Measurements from ENCODE around the gene HCRTR1. TPM values are rescaled to one million over a fixed set of nuclear protein-coding genes. Genes with fewer than 3 reads are reported as not detected.

HCRTR1 gene
- total and polyA plus RNA-seq, 7 donors = 0.03 TPM; not detected in 6

DNA sequence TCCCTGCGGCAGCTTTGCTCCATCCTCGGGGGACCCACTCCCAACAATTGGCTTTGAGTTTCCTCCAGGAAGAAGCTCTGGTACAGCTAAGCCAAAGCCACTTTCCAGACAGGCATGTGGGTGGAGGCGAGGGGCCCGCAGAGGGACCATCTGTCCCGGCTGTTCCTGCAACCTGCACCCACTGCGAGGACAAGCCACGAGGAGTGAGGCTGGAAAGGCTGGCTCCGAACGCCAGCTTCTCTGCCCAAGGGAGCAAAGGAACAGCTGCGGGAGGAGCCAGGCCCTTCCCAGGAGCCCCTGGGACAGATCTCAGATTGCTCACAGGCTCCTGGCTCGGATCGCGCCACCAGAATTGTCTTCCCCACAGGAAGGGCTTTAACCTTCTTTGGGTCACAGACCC, 55.5 kb downstream of the HCRTR1 start:
- H3K4me1 ChIP-seq = peaks cover 0 to 90% (median 75%) of the 10 kb centered on the region in 4 donors
- no peaks in the 10 kb centered on the region for H3K27me3 ChIP-seq
- TF ChIP-seq POLR2A (IDR thresholded peaks at IDR 0.05) (no peak), EP300 (IDR thresholded peaks at IDR 0.05) (no peak), POLR2AphosphoS5 (IDR thresholded peaks at IDR 0.05) (no peak)
- TF ChIP-seq, protein P1, sequence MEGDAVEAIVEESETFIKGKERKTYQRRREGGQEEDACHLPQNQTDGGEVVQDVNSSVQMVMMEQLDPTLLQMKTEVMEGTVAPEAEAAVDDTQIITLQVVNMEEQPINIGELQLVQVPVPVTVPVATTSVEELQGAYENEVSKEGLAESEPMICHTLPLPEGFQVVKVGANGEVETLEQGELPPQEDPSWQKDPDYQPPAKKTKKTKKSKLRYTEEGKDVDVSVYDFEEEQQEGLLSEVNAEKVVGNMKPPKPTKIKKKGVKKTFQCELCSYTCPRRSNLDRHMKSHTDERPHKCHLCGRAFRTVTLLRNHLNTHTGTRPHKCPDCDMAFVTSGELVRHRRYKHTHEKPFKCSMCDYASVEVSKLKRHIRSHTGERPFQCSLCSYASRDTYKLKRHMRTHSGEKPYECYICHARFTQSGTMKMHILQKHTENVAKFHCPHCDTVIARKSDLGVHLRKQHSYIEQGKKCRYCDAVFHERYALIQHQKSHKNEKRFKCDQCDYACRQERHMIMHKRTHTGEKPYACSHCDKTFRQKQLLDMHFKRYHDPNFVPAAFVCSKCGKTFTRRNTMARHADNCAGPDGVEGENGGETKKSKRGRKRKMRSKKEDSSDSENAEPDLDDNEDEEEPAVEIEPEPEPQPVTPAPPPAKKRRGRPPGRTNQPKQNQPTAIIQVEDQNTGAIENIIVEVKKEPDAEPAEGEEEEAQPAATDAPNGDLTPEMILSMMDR (IDR thresholded peaks at IDR 0.05) = no peak
- H3K27ac ChIP-seq = peak overlapping the region; percentile 28 to 82 (median 79)
- WGBS, 2 donors = 75 to 89% methylated on average over 13 of the region's 13 CpGs
- intact Hi-C loops (cut with DNase I) = no loop called here
- no peaks in the 10 kb centered on the region for H3K9me3 ChIP-seq
- peak; percentile 83 for DNase-seq
- H3K4me3 ChIP-seq = no peak overlapping the region
- H3K36me3 ChIP-seq = peaks cover 0 to 18% (median 3%) of the 10 kb centered on the region in 4 donors

DNA sequence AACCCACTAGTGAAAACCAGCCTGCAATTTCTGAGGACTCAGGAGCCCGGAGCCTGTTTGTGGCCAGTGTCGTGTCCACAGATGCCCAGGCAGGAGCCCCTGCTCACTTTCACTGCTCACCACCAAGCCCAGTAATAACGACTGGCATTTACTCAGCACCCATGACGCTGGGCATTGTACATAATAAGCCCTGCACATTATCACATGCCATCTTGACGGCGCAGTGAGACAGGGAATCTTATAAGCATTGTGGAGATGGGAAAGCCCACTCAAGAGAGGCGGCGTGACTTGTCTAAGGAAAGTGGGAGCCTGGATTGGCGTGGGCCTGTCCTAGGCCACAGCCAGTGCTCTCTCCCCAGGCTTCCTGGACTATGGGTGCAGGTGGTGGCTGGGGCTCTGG, 55.9 kb downstream of the HCRTR1 start:
- Histone ChIP-seq H3K27ac (peak overlapping the region; percentile 28 to 82 (median 79)), H3K27me3 (no peaks in the 10 kb centered on the region), H3K9me3 (no peaks in the 10 kb centered on the region), H3K36me3 (peaks cover 0 to 18% (median 3%) of the 10 kb centered on the region in 4 donors), H3K4me3 (no peak overlapping the region), H3K4me1 (peaks cover 0 to 86% (median 75%) of the 10 kb centered on the region in 4 donors)
- TF ChIP-seq POLR2A (IDR thresholded peaks at IDR 0.05) = no peak
- TF ChIP-seq POLR2AphosphoS5 (IDR thresholded peaks at IDR 0.05) = peak in 3 of 4 donors; percentile 16 to 61 (median 29)
- no peak for DNase-seq
- intact Hi-C loops (cut with DNase I) = no loop called here
- 93 to 94% methylated on average over 9 of the region's 9 CpGs for WGBS, 2 donors

DNA sequence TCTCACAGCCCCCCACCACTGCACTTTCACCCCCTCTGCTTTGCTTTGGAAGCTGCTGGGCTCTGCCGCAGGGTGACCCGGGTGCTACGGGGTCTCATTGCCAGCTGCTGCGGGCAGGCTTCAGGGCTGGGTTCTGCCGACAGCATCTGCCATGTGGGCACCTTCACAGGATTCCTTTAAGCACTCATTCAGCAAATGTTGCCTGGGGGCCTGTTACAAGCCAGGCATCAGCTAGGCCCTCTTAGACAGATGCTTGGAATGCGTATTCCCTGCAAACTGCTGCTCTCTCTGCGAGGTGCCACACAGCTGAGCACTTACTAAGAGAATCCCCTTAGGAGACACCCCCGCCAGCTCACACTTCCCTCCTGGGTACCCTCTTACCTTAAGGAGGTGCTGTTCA, 57.1 kb downstream of the HCRTR1 start:
- TF ChIP-seq EP300 (IDR thresholded peaks at IDR 0.05) = no peak
- TF ChIP-seq, protein P1 (IDR thresholded peaks at IDR 0.05) = no peak
- no peak for TF ChIP-seq POLR2A (IDR thresholded peaks at IDR 0.05)
- TF ChIP-seq POLR2AphosphoS5 (IDR thresholded peaks at IDR 0.05) = no peak
- H3K9me3 ChIP-seq = no peaks in the 10 kb centered on the region
- WGBS, 2 donors = 87 to 90% methylated on average over 8 of the region's 8 CpGs
- peaks cover 0 to 24% (median 10%) of the 10 kb centered on the region in 4 donors for H3K36me3 ChIP-seq
- H3K27me3 ChIP-seq = no peaks in the 10 kb centered on the region
- no peak for DNase-seq
- H3K4me1 ChIP-seq = peaks cover 0 to 74% (median 66%) of the 10 kb centered on the region in 4 donors
- H3K27ac ChIP-seq = peak overlapping the region in 3 of 4 donors; percentile 77 to 82 (median 81)
- intact Hi-C loops (cut with DNase I) = no loop called here
- no peak overlapping the region for H3K4me3 ChIP-seq

DNA sequence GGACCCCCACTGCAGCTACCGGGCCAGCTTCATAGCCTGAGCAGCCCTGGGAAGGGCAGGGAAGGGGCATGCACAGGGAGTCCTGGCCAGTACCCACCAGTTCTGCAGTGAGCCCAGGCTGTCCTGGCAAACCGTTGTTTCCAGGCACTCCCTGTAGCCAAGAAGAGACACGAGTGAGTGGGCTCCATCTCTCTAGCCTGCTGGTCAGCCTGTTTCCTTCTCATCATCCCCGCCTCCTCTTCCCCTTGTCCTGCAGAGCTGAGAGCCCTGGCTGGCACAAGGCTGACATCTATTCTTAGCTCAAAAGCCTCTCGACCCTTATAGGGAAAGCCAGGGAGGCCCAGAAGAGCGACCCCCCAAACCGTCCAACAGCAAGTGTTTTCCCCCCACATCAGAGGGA, 57.7 kb downstream of the HCRTR1 start:
- peaks cover 0 to 68% (median 61%) of the 10 kb centered on the region in 4 donors for H3K4me1 ChIP-seq
- no peak overlapping the region for H3K4me3 ChIP-seq
- peaks cover 0 to 29% (median 14%) of the 10 kb centered on the region in 4 donors for H3K36me3 ChIP-seq
- no peak for DNase-seq
- 78 to 83% methylated on average over 7 of the region's 7 CpGs for WGBS, 2 donors
- no peaks in the 10 kb centered on the region for H3K9me3 ChIP-seq
- peak overlapping the region; percentile 22 to 82 (median 79) for H3K27ac ChIP-seq
- TF ChIP-seq POLR2AphosphoS5 (IDR thresholded peaks at IDR 0.05) (no peak), POLR2A (IDR thresholded peaks at IDR 0.05) (no peak), EP300 (IDR thresholded peaks at IDR 0.05) (no peak)
- TF ChIP-seq, protein P1 (IDR thresholded peaks at IDR 0.05) = no peak
- intact Hi-C loops (cut with DNase I) = no loop called here
- H3K27me3 ChIP-seq = no peaks in the 10 kb centered on the region

DNA sequence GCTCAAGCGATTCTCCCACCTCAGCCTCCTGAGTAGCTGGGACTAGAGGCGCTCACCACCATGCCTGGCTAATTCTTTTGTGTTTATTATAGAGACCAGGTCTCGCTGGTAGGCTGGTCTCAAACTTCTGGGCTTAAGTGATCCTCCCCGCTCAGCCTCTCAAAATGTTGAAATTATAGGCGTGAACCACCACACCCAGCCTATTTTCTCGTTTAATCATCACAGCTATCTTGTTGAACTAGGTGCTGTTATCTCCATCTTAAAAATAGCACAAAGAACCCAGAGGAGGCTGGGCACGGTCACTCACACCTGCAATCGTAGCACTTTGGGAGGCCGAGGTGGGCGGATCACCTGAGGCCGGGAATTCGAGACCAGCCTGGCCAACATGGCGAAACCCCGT, 58.3 kb downstream of the HCRTR1 start:
- intact Hi-C loops (cut with DNase I) = no loop called here
- TF ChIP-seq POLR2AphosphoS5 (IDR thresholded peaks at IDR 0.05) = no peak
- TF ChIP-seq, protein P1 (IDR thresholded peaks at IDR 0.05) = no peak
- TF ChIP-seq EP300 (IDR thresholded peaks at IDR 0.05) = no peak
- TF ChIP-seq POLR2A (IDR thresholded peaks at IDR 0.05) = no peak
- no peak for DNase-seq
- Histone ChIP-seq H3K9me3 (no peaks in the 10 kb centered on the region), H3K4me1 (peaks cover 0 to 64% (median 55%) of the 10 kb centered on the region in 4 donors), H3K4me3 (no peak overlapping the region), H3K36me3 (peaks cover 0 to 35% (median 15%) of the 10 kb centered on the region in 4 donors), H3K27ac (peak overlapping the region; percentile 22 to 82 (median 79)), H3K27me3 (no peaks in the 10 kb centered on the region)
- 43 to 81% methylated on average over 14 of the region's 14 CpGs for WGBS, 2 donors

Other genes with a start within 250 kb of the HCRTR1 start
- gene FABP3, start 244.6 kb upstream of the HCRTR1 start, total RNA-seq = 10 to 100 TPM in 3 of 4 donors, 1 to 10 TPM in 1; 6.4 to 26.3 (median 19.6) TPM
- 10 to 100 TPM; 10.0 to 31.2 (median 16.4) TPM for gene FABP3, start 244.6 kb upstream of the HCRTR1 start, polyA plus RNA-seq
- gene SERINC2, start 204.5 kb upstream of the HCRTR1 start, total RNA-seq = under 1 TPM; 0.33 to 0.81 (median 0.63) TPM
- 100 to 1,000 TPM; 134 to 254 (median 219) TPM for gene SERINC2, start 204.5 kb upstream of the HCRTR1 start, polyA plus RNA-seq
- gene TINAGL1, start 41.2 kb upstream of the HCRTR1 start, total RNA-seq = 100 to 1,000 TPM in 3 of 4 donors, 10 to 100 TPM in 1; 62.9 to 238 (median 132) TPM
- 10 to 100 TPM; 21.0 to 87.9 (median 40.9) TPM for gene TINAGL1, start 41.2 kb upstream of the HCRTR1 start, polyA plus RNA-seq
- 10 to 100 TPM; 52.9 to 87.4 (median 65.7) TPM for gene PEF1, start 27.2 kb downstream of the HCRTR1 start, total RNA-seq
- gene PEF1, start 27.2 kb downstream of the HCRTR1 start, polyA plus RNA-seq = 10 to 100 TPM; 56.5 to 74.2 (median 66.4) TPM
- gene COL16A1, start 86.3 kb downstream of the HCRTR1 start, total RNA-seq = 100 to 1,000 TPM in 2 of 4 donors, 10 to 100 TPM in 2; 43.1 to 271 (median 98.8) TPM
- gene COL16A1, start 86.3 kb downstream of the HCRTR1 start, polyA plus RNA-seq = 10 to 100 TPM in 1 of 3 donors, 1 to 10 TPM in 2; 4.6 to 23.4 (median 4.8) TPM
- gene ADGRB2, start 146.7 kb downstream of the HCRTR1 start, total RNA-seq = 1 to 10 TPM; 1.4 to 3.9 (median 1.5) TPM
- 1 to 10 TPM in 1 of 3 donors, not detected in 2; 1.3 TPM for gene ADGRB2, start 146.7 kb downstream of the HCRTR1 start, polyA plus RNA-seq
- under 1 TPM in 2 of 4 donors, not detected in 2; 0.14 to 0.55 TPM for gene SPOCD1, start 198.3 kb downstream of the HCRTR1 start, total RNA-seq
- under 1 TPM in 1 of 3 donors, not detected in 2; 0.70 TPM for gene SPOCD1, start 198.3 kb downstream of the HCRTR1 start, polyA plus RNA-seq

Measured in sigmoid colon (tissue), 7 donors.